NB4 (cell line): ENCODE results near the gene WDR86.

Experiments used
- DNase-seq: peaks from one replicate; pipeline ENCODE4 v3.0.0; 2010; ENCODE audit warnings: low read depth
- H3K4me3 ChIP-seq: one replicate; pipeline ENCODE4 v1.5.1; 2011; ENCODE audit warnings: mild to moderate bottlenecking, low read depth, low read length, moderate library complexity
- MYC ChIP-seq: IDR thresholded peaks from 2 replicates; pipeline ENCODE4 v1.6.1; 2011; ENCODE audit warnings: low read depth, low read length
- POLR2A ChIP-seq: IDR thresholded peaks from 2 replicates; pipeline ENCODE4 v1.6.1; 2011; ENCODE audit warnings: mild to moderate bottlenecking; ENCODE audit not compliant: insufficient read length; ENCODE audit errors: extremely low read depth
- TF ChIP-seq, protein P1 (sequence below): IDR thresholded peaks from one replicate; pipeline ENCODE4 v1.5.1; 2012; ENCODE audit warnings: low read depth, low read length
- TF ChIP-seq, protein P2 (sequence below): IDR thresholded peaks from 2 replicates; pipeline ENCODE4 v1.6.1; 2011; ENCODE audit warnings: low read depth, low read length

The WDR86 gene

DNA sequence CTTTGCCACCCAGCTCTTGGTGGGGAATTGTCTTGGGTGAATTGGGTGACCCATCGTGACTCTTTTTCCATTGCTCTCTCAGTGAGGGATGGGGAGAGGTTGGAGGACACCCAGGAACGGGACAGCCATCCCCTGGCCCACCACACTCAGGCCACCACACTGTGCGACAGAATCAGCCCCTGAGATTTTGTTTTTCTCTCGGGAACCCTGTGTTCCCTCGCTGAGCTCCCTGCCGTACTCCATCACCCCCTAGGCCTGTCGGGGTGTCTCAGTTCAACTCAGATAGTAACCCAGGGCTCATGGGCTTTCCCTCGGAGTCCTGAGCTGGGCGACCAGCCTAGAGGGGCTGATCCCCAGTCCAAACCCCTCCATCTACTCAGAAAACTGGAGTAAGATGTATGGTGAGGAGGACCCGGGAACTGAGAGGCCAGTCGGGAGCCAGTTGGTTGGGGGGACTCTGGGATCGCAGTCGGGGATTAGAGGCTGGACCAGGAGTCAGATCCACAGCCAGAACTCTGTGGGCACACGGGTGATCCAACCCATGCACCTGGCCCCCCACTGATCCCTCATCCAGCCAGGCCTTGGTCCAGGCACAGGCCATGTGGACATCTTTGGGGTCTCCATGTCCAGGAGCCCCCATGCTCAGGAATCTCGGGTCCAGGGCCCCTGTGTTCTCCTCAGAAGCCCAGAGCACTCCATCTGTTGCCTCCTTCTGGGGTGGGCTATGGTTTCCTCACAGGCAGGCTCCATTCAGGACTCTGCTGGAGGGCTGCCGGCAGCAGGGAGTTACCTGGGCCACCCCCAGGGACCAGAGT lies 20.8 kb upstream of the WDR86 start:
- H3K4me3 ChIP-seq: no peak overlapping the region
- TF ChIP-seq, protein P1, sequence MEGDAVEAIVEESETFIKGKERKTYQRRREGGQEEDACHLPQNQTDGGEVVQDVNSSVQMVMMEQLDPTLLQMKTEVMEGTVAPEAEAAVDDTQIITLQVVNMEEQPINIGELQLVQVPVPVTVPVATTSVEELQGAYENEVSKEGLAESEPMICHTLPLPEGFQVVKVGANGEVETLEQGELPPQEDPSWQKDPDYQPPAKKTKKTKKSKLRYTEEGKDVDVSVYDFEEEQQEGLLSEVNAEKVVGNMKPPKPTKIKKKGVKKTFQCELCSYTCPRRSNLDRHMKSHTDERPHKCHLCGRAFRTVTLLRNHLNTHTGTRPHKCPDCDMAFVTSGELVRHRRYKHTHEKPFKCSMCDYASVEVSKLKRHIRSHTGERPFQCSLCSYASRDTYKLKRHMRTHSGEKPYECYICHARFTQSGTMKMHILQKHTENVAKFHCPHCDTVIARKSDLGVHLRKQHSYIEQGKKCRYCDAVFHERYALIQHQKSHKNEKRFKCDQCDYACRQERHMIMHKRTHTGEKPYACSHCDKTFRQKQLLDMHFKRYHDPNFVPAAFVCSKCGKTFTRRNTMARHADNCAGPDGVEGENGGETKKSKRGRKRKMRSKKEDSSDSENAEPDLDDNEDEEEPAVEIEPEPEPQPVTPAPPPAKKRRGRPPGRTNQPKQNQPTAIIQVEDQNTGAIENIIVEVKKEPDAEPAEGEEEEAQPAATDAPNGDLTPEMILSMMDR: no peak
- TF ChIP-seq, protein P2, sequence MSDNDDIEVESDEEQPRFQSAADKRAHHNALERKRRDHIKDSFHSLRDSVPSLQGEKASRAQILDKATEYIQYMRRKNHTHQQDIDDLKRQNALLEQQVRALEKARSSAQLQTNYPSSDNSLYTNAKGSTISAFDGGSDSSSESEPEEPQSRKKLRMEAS: no peak
- TF ChIP-seq POLR2A: no peak
- no peak for TF ChIP-seq MYC
- no peak for DNase-seq

DNA sequence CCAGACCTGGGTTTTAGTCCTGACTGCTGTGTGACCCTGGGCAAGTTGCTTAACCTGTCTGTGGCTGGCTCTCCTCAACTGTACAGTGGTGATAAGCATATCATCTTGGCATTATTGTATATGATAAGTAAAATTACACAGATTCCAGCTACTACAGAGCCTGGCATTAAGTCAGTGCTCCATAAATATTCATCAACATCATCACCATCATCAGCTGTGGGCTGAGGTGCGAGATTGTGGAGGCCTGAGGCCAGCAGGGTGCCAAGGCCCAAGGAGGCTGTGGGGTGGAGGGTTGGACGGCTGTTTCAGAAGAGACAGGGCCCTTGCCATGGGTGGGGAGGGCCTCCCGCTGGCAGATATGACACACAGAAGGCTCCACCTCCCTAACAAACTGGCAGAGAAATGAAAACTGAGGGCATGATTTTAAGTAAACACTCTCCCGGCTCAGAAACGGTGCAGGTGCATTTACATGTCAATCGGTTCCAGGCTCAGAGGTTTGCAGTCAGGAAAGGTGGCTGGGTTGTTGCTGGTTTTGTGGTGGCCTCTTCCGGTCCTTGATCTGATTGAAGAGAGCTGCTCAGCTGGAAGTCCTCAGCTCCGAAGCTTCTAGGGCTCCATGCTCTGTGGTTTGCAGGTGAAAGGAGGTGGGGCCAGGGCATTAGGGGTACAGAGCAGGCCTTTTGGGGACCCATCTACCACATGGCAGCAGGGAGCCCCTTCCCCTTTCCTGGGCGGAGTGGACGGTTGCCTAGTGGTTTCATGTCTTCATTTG lies 19.9 kb upstream of the WDR86 start:
- TF ChIP-seq MYC: no peak
- TF ChIP-seq, protein P1: no peak
- no peak for TF ChIP-seq POLR2A
- TF ChIP-seq, protein P2: no peak
- peak; percentile 49 for DNase-seq
- H3K4me3 ChIP-seq: no peak overlapping the region

DNA sequence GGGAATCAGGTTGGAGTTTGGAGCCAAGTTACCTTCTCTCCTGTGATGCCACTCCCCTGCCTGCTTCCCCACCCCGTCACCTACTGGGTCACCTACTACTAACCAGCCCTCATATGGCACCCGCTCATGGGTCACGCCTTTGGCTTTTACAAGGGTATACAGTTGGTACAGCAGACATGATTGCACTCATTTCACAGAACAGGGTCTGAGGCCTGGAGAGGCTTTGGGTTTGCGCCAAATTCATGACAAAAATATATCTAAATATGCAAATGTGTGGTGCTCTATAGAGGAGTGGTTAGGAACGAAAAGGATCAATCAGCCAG lies 19.4 kb upstream of the WDR86 start:
- TF ChIP-seq, protein P2: no peak
- TF ChIP-seq MYC (no peak), POLR2A (no peak)
- TF ChIP-seq, protein P1: no peak
- DNase-seq: no peak
- no peak overlapping the region for H3K4me3 ChIP-seq

DNA sequence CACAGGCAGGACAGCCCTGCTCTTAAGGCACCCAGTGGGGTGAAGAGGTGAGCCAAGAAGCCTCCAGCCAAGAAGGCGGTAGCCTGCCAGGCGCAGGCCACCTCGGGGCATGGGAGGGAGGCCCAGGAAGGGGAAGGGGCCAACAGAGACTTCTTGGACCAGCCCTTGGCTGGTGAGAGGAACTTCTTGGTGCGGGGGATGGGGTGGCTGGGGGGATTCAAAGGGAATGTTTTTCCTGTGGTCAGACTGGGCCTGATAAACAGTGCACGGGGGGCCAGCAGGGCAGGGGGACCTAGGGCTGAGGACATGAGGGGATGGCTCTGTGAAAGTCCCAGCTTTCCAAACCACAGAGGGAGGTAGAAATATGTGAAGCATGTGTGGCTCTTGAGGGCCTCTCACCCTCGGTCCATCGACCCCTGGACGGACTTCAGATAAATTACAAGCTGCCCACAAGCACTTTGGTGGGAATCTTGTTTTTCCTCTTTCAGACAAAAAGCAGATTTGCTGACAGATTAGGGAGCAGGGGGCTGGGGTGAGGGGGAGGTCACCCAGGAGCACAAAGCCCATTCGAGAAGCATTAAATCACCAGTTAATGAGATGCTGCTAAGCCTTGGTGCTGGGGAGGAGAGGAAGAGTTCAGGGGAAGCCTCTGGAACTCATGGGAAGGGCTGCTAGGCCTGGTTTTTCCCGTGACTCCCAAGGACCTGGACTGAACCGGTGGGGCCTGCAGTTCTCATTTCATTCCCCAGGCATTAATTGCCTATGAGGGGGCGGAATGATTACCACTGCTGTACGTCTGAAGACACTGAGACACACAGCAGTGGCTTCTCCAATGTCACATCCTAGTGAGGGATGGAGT lies 18.8 kb upstream of the WDR86 start:
- peak; percentile 64 for DNase-seq
- H3K4me3 ChIP-seq: no peak overlapping the region
- no peak for TF ChIP-seq MYC
- TF ChIP-seq, protein P1: no peak
- no peak for TF ChIP-seq POLR2A
- TF ChIP-seq, protein P2: 0 out of 2 replicates have a peak, but pooled peaks have one; percentile 8

DNA sequence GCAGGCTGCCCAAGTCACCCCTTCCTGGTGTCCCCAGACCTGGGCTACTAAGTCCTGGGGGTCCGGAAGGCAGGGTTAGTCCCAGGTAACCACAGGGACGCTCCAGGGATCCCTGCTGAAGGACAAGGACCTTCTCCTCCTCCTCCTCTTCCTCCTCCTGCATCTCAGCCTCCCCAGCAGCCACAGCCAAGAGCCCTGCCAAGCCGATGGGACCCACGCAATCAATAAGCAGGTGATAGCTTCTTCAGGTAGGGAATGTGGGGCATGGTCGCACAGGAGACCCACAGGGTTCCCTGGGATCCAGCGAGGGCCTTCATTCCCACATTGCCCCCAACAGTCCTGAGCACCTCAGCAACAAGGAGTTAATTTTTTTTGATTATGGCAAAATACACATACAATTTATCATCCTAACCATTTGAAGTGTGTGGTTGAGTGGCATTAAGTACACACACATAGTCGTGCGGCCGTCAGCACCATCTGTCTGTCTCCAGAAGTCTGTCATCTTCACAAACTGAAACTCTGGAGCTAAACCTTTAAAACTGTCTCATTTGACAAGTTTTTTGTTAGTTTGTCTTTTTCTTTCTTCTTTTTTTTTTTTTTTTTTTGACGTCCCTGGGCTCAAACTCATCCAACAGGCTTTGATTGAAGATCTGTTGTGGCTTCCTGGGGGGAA lies 18.0 kb upstream of the WDR86 start:
- no peak for DNase-seq

More for the DNA sequence above, 18.0 kb upstream of the WDR86 start:
- no peak for TF ChIP-seq MYC
- no peak for TF ChIP-seq POLR2A
- TF ChIP-seq, protein P2: no peak
- TF ChIP-seq, protein P1: no peak
- no peak overlapping the region for H3K4me3 ChIP-seq
